HT1080 (cell line): ENCODE data around the gene VPREB3. TPM values are rescaled to one million over a fixed set of nuclear protein-coding genes. Genes with fewer than 3 reads are reported as not detected.
"Not testable (repeated sequence)": the region's sequence is repeated elsewhere in the genome, so short reads cannot be mapped to it uniquely, and the experiment has no call there.

Experiments
- DNase-seq: peaks from one replicate; pipeline ENCODE4 v3.0.0-alpha.2; 2015; ENCODE audit warnings: low read depth
- total RNA-seq: library from RNA; depleted of rRNA; stranded (reverse); fragments of >200 nt; shearing (Covaris generic); gene quantifications from 2 replicates; pipeline ENCODE4 v1.2.3, GENCODE V29; 2014

Gene VPREB3
- total RNA-seq, 1 experiment from 2014 or later: not detected

DNA sequence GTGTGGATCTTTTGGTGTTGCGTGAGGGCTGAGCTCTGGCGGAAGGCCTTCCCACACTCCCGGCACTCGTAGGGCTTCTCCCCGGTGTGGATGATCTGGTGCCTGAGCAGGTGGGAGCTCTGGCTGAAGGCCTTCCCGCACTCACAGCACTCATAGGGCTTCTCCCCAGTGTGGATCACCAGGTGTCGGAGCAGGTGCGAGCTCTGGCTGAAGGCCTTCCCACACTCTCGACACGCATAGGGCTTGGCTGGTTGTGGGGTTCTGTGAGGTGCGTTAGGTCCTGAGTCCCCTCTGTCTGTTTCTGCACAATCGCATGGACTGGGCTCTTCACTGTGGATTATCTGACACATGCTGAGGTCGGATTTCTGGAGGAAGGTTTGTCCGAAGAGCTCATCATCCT is 9.7 kb downstream of the VPREB3 start:
- DNase-seq: no peak

DNA sequence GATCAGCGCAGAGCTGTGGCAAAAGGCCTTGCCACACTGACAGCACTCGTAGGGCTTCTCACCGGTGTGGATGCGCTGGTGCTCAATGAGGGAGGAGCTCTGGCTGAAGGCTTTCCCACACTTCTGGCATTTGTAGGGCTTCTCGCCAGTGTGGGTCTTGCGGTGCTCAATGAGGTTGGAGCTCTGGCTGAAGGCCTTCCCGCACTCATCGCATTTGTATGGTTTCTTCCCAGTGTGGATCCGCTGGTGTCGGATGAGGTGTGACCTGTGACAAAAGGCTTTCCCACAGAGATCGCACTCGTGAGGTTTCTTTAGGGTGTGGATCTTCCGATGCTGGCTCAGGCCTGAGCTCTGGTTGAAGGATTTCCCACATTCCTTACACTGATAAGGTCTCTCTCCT is 10.2 kb downstream of the VPREB3 start:
- no peak for DNase-seq

DNA sequence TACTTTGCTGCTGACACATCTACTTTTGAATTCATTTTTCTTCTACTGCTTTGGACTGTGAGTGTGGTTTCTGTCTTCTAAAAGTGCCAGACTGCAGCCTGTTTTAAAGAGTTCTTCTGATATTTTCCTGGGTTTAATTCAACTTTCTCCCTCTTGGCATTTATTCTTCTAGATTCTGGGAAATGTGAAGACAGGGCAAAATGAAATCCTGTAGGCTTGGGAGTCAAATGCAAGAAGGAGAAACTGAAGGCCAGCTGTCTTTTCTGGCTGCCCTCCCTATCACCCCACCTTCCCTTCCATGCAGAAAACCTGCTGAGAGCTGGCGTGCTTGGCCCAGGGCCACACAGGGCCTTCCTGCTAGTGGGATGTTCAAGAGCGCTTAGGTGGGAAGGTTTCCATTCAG is 10.9 kb downstream of the VPREB3 start:
- DNase-seq: no peak

DNA sequence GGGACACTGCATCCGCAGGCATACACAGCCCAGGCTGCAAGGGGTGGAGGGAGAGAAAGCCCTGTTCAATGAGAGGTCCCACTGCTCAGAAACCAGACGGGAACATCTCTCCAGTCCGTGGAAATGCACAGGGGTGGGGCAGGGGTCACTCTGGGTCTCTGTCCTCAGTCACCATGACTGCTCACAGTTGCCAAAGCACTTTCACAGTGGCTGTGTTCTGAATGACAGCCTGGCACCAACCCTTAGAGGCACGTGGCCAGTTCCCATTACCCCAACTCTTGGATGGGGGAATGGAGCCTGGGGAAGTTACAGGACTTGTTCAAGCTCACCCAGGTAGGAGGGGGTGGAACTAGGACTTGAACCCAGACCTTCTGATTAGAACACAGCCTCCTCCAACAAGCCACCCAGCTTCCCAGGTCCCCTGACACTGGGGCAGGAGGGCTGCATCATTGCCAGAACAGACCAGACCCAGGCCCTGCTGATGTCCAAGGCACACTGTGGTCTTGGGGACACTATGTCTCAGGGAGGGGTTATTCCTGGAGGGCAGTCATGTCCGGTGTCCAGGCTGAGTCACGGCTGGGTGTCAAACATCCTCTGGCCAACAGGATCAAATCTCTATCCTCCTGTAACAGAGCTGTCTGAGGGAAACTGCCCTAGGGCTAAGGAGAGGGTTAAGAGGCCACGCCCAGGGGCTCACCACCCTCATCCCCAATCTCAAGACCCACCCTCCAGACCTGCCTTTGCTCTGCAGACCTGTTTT is 11.5 kb downstream of the VPREB3 start:
- no peak for DNase-seq

DNA sequence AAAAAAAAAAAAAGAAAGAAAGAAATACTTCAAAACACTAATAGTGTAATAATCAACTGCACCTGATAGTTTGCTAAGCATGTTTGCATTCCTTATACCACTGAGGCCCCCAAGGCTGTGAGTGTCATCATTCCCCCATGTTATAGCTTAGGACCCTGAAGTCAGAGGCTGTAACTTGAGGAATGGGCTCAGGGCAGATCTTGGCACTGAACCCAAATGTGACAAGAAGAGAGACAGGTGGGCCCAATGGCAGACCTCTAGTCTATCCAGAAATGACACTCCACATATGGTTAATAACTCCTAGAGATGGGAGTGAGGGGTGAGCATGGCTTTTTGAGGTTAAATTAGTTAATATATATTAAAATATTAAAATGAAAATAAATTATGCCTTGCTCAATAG is 16.5 kb downstream of the VPREB3 start:
- no peak for DNase-seq

DNA sequence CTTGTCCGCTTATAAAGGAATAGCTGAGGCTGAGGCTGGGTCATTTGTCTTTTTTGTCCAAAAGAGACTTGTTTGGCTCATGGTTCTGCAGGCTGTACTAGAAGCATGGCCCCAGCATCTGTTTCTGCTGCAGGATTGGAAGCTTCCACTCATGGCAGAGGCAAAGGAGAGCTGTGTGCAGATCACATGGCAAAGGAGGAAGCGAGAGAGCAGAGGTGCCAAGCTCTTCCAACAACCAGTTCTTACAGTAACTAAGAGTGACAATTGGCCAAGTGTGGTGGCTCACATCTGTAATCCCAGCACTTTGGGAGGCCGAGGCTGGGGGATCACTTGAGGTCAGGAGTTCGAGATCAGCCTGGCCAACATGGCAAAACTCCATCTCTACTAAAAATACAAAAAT is 26.1 kb downstream of the VPREB3 start:
- not testable (repeated sequence) for DNase-seq

DNA sequence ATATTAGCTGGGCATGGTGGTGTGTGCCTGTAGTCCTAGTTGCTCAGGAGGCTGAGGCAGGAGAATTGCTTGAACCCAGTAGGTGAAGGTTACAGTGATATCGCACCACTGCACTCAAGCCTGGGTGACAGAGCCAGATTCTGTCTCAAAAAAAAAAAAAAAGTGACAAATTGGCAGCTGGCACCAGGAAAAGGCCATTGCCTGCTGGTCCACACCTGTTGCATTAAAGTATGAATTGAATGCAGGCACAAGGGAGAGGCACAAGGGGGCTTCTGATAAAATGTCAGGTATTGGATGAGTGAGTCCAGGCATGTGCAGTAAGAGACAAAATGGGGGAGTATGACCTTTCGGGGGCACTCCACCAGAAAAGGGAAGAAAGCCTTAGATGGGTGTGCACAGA is 31.5 kb downstream of the VPREB3 start:
- no peak for DNase-seq

DNA sequence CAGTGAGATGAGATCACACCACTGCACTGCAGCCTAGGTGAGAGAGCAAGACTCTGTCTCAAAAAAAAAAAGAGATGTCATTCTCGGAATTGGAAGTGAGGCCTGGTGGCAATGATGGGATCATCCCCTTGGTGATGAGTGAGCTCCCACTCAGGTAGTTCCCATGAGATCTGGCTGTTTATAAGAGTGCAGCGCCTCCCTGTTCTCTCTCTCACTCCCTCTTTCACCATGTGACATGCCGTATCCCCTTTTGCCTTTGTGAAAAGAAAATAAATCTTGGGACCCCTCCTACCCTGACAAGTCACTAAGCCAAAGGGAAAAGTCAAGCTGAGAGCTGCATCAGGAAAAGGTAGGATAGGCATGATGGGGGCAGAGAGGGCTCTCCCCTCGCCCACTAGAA is 32.1 kb downstream of the VPREB3 start:
- no peak for DNase-seq

DNA sequence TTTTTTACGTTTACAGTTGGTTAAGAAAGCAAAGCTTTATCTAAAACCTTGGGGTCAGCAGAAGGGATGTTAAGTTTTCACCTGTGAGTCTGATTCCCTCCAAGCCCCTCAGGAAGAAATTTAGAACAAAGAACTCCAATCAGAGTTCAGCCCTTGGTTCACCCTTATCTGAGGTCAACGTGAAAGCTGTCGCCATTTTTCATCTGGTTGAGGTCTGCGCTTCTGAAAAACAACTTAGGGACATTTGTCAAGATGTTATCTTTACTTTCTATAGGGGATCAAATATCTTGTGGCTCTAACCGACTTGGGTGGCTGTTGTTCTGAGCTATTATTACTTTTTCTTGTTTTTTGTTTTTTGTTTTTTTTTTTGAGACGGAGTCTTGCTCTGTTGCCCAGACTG is 33.4 kb downstream of the VPREB3 start:
- no peak for DNase-seq

DNA sequence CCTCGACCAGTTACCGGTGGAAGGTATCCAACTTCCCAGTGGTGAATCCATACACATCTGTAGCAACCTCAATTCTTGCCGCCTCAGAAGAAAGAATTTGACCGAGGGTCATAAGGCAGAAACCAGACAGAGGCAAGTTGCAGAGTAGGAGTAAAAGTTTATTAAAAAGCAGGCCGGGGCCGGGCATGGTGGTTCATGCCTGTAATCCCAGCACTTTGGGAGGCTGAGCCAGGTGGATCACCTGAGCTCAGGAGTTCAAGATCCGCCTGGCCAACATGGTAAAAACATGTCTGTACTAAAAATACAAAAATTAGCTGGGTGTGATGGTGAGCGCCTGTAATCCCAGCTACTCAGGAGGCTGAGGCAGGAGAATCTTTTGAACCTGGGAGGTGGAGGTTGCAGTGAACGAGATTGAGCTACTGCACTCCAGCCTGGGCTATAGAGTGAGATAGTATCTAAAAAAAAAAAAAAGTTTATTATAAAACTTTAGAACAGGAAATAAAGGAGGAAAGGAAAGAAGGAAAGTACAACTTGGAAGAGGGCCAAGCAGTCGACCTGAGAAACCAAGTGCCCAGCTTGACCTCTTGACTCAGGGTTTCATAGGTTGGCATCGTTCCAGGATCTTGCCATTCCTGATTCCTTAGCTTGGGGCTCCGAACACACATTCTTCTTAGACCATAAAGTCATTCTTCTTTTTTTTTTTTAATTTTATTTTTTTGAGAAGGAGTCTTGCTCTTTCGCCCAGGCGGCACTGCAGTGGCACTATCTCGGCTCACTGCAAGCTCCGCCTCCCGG is 35.7 kb downstream of the VPREB3 start:
- DNase-seq: no peak

DNA sequence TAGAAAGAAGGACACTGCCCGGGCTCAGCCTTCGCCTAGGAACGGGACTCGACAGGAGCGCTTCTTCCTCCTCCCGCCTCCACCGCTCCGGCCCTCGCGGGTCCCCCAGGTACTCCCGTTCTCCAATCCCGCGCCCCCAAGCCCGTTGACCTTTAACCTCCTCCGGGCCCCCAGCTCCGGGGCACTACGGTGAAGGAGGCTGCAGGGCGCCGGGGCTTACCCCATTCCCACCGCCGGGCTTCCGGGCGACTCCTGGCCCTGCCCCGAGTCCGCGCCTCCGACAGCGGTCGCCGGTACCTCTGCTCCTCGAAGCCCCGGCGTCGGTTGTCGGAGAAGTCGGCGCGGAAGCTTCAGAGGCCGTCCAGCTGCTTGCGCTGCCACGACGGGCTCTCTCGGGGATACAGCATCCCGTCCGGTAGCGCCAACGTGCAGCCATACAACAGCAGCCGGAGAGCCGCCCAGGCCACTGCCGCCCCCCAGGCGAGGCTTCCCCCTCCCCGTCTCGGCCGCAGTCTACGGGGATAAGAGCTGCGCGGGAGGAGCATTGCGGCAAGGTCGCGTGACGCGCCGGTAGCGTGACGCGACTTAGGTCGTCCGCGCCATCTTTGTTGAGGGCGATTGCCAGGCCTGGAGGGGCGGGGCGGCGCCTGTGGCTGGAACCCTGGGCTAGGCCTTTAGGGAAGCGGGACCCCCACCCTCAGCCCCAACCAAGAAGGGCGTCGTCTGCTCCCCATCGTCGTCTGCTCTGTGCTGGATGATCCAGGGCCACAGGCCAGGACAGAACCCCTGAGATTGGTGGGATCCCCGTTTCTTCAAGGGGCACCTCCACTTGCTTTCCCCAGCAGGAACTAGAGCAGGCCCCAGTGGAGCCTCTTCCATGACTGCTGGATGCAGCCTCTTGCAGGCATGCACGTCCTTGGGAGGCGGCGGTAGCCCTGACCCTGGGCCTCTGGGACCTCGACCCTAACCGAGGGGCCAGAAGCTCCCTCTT is 37.1 kb downstream of the VPREB3 start:
- DNase-seq: peak; percentile 68

DNA sequence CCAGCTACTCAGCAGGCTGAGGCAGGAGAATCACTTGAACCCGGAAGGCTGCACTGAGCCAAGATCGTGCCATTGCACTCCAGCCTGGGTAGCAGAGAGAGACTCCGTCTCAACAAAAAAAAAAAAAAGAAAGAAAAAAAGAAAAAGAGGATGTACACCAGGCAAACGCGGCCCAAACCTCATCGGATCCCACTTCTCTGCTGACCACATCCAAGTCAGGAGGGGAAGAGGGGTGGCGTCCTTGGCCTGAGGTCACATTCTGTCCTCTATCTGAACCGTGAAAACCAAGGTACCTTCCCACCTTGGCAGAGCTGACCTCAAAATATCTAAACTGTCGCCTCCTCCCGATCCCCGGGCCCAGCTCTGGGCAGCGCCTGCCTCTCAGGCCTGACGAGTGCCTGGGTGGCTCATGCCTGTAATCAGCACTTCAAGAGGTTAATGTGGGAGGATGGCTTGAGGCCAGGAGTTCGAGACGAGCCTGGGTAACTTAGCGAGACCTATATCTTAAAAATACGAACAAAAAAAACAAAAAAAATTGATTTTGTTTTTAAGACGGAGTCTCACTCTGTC is 38.3 kb downstream of the VPREB3 start:
- no peak for DNase-seq

DNA sequence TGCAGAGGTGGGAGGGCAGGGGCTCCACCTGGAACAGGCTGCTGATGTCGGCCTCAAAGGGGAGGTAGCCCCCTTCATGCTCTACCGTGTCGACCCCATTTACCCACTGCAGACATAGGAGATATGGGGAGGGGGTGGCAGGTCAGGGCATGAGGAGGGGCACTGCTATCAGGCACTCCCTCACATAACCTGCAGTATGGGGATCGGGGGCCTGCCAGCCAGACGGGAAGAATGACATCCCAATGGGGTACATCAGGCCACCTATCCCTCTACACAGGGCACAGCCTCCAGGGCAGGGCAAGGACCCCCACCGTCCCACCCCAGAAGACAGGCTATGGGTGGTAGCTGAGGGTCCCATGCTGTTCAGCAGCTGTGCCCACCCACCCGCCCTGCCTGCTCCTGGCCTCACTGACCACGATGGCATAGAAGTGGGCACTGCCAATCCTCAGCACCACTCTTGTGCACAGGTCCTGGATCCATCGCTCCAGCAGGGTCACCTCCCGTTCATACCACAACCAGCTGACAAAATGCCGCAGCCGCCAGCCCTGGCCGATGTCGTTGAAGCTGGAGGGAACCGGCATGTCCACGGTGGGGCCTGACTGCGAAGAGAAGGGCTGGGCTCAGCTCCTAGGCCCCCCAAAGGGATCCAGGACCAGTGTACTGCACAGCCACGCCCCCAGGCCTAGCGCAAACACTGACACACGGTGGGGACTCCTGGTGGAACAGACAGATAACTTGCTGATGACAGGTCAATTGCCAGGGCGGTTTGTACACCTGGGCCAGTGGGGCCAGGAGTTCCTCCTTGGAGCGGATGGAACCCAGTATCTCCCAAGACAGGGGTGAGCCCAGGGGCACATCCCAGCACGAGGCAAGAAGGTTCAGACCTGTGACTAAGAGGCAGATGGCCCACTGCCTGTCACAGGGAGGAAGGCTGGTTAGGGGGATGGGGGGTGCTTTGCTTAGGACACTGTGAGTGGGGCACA is 39.3 kb downstream of the VPREB3 start:
- DNase-seq: no peak

DNA sequence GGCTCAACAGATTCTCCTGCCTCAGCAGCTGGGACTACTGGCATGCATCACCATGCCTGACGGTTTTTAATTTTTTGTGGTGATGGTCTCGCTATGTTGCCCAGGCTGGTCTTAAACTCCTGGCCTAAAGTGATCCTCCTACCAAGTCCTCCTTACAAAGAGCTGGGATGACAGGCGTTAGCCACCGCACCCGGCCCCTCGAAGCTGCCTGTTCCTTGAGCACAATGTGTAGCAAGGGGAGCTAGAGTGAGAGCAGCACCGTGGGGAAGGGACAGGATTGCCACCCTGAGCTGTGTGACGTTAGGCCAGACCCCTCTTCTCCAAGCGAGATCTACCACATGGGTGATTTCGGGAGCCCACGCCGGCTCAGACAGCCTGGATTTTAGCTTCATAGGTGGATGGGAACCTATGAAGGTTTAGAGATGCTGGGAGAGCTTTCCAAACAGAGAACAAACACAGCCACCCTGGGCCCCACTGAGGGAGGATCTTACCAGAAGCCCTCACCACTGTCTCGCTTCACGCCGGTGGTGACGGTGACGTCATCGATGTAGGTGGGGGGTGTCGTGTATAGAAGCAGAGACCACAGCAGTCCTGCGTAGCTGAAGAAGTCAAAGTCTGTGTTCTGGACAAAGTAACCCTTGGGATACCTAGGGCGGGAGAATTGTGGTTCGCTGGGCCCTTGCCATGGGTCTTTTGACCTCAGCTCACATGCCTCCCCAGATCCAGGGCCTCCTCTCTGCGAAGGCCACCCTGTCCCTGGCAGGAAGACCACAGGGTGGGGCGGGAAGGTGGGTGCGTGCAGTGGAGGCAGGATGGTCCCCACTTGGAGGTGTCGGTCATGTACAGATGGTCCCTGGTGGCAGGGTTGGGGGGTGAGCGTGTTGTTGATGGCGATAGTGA is 40.3 kb downstream of the VPREB3 start:
- no peak for DNase-seq

DNA sequence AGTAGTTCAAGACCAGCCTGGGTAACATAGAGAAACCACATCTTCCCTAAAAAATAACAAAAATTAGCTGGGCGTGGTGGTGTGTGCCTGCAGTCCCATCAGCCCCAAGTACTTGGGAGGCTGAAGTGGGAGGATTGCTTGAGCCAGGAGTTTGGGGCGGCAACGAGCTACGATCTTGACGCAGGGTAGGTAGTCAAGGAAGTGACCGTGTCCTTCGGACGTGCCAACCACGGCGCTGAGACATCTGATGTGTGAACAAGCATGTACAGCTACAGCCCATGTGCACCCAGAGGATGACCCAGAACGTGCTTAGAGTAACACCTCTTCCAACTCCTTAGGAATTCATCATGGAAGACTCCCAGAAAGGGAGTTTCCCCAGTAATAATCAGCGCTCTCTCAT is 42.0 kb downstream of the VPREB3 start:
- no peak for DNase-seq

DNA sequence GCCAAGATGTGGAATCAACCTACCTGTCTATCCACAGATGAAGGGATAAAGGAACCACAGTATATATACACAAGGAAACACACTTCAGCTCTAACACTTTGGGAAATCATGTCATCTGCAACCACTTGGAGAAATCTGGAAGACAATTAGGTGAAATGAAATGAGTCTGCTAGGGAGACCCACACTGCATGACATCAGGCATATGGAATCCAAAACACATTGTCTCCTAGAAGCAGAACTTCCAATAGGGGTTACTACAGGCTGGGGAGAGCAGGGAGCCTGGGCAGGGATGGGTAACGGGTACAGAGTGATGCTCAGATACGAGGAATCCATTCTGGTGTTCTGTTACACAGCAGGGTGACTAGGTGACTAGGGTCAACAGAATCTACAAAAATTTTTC is 45.1 kb downstream of the VPREB3 start:
- DNase-seq: no peak

DNA sequence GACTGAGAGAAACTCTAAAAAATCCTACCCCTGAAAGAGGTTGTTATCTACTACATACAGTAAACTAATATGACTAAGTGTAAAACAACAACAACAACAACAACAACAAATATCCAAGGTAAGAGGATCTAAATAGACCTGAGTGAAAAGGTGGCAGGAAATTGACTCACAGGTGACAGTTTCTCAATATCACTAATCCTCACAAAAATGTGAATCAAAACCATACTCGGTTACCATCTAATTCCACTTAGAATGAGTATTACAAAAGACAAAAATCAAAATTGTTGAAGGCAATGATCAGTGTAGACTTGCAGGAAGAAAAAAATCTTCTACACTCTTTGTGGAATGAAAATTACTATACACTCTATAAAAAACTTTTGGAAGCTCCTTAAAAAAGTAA is 46.0 kb downstream of the VPREB3 start:
- no peak for DNase-seq

DNA sequence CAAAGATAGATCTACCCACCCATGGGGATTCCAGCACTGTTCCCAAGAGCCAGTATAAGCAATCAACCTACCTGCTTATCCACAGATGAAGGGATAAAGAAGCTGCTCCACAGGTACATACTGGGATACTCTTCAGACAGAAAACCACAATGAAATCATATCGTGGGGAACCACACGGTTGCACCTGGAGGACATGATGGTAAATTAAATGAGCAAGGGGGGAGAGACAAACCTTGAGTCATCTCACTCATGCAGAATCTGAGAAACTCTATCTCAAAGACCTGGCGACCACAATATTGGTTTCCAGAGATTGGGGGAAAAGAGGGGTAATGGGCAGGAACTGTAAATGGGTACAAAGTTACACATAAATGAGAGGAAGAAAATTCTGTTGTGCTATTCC is 48.9 kb downstream of the VPREB3 start:
- DNase-seq: no peak

DNA sequence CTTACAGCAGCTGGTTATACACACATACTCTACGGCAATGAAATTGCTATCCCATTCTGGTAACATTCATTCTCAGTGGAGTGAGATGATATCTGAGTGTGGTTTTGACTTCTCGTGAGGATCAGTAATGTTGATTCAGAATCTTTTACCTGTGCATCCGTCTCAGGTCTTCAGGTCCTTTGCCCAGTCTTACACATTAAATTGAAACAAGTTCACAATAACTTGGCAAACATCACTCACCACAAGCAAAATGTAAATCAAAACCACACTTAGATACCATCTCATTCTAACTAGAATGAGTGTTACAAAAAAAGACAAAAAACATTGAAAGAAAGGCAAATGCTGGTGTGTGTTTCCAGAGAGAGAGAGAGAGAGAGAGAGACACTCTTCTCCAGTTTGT is 49.4 kb downstream of the VPREB3 start:
- DNase-seq: no peak
